GM21786 (cell line): ENCODE data around the gene NELFE.
"Not testable (repeated sequence)": the region's sequence is repeated elsewhere in the genome, so short reads cannot be mapped to it uniquely, and the experiment has no call there.

ENCODE experiments used
- ATAC-seq: cut with Tn5 transposase; IDR thresholded peaks from one replicate; pipeline ENCODE4 v1.9.1; 2021; ENCODE audit not compliant: unreplicated experiment

NELFE gene

GRCh38 chr6:31920811-31921210 lies 38.0 kb downstream of the NELFE start:
- ATAC-seq = no peak

GRCh38 chr6:31919624-31920303 lies 39.0 kb downstream of the NELFE start:
- no peak for ATAC-seq

- no peak for ATAC-seq
These were observed 40.6 kb downstream of the NELFE start for GRCh38 chr6:31918069-31918720.

GRCh38 chr6:31915756-31916155 lies 43.0 kb downstream of the NELFE start:
- ATAC-seq = no peak

GRCh38 chr6:31915351-31915750 lies 43.4 kb downstream of the NELFE start:
- no peak for ATAC-seq

GRCh38 chr6:31911826-31912585 lies 46.8 kb downstream of the NELFE start:
- ATAC-seq = no peak

- not testable (repeated sequence) for ATAC-seq
These were observed 49.5 kb downstream of the NELFE start for GRCh38 chr6:31909298-31909697.

- no peak for ATAC-seq
These were observed 50.0 kb downstream of the NELFE start for GRCh38 chr6:31908791-31909190.

- ATAC-seq = not testable (repeated sequence)
These were observed 50.5 kb downstream of the NELFE start for GRCh38 chr6:31908255-31908654.

GRCh38 chr6:31907158-31907813 lies 51.5 kb downstream of the NELFE start:
- ATAC-seq = no peak

- not testable (repeated sequence) for ATAC-seq
These were observed 52.0 kb downstream of the NELFE start for GRCh38 chr6:31906727-31907126.

- ATAC-seq = no peak
These were observed 52.6 kb downstream of the NELFE start for GRCh38 chr6:31906122-31906521.

- no peak for ATAC-seq
These were observed 53.7 kb downstream of the NELFE start for GRCh38 chr6:31905041-31905440.

- no peak for ATAC-seq
These were observed 54.8 kb downstream of the NELFE start for GRCh38 chr6:31903957-31904356.
